Stimulated activated naive CD4-positive, alpha-beta T cell (primary cell): Measurements from ENCODE around the gene FUT7.
"Not testable (repeated sequence)": the region's sequence is repeated elsewhere in the genome, so short reads cannot be mapped to it uniquely, and the experiment has no call there.

Experiments
- DNase-seq, 6 experiments: peaks; one replicate each; lab custom pipeline; 2025; lab: John Stamatoyannopoulos, UW

Gene FUT7

DNA sequence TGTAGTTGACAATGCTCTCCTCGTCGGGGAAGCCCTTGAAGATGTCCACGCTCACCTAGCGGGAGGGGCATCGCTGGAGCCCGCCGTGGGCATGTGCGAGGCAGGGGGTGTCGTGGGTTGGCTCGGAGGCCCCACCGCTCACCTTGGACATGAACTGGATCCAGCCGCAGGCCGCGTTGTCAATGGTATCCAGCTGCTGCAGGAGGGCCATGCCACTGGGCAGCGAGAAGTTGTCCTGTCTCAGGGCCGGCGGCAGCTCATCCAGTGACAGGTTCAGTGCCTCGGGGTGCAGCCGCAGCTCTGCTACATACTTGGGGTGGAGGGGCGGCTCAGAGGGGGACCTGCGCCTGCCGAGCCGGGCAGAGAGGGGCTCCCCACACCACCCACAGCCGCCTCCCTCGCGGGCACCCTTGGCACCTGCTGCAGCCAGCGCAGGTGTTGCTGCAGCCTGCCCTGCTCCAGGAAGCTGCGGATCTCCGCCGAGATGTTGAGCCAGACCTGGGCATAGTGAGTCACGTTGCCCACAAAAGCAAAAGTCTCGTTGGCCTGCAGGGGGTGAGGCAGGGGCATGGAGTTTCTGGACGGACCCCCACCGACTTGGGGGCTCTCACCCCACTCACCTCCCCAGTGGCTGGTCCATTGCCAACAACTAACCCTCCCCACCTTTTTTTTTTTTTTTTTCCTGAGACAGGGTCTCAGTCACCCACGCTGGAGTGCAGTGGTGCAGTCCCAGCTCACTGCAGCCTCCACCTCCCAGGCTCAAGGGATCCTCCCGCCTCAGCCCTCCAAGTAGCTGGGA, 12.9 kb downstream of the FUT7 start:
- DNase-seq: no peak

DNA sequence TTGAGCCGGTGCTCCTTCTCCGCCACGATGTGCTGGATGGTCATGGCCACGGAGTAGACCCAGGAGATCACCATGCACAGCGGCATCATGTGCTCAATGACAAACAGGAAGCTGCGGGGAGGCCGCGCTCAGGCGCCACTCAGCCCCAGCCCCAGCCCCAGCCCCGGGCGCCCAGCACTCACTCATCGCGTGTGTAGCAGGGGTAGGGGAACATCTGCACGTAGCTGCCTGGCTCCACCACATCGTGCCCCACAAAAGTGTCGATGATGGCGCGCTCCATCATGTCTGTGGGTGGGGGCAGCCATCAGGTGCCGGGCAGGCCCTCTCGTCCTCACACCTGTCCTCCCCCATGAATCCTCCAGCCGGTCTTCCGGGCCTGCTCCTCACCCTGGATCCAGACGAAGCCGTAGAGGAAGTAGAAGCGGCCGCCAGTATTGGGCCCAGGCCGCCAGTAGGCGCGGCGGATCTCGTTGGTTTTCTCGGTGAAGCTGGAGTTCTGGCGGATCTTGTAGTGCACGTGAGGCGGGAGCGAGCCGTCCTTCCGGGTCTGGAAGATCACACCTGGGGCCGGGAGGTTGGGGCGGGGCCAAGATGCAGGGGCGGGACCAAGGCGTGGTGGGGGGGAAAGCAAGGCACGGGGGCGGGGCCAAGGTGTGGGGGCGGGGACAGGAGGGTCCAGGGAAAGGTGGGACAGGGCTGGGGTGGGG, 13.9 kb downstream of the FUT7 start:
- DNase-seq: no peak

DNA sequence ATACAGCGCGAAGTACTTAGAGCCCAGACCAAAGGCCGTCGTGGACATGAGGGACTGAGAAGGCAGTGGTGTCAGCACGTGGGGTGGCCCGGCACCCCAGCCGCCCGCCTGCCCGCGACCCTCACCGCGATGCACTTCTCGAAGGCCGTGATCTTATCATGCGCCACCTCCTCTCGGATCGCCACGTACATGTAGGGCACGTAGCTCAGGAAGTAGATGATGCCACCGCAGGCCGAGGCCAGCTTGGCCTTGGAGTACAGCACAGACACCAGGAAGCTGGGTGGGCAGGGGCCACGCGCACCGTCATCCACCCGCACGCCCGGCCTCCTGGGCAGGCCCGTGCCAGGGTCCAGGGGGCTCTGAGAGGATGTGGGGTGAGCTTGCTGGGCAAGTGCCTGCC, 14.8 kb downstream of the FUT7 start:
- no peak for DNase-seq

DNA sequence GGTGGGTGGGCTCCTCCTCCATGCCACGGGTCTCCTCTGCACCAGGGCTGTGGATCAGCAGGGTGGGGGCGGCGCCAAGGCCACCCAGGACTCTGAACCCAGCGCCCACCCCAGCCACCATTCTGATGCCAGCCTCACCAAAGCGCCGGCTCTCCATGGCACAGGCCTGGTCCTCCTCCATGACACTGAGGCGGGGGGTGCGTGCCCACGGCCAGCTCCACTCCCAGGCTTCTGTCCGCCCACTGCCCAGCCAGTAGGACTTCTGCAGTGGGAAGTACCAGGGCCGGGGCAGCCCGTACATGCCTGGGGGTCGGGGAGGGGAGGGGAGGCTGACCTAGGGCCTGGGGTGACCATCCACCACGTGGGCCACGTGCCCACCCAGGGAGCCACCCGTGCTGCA, 15.5 kb downstream of the FUT7 start:
- no peak for DNase-seq

DNA sequence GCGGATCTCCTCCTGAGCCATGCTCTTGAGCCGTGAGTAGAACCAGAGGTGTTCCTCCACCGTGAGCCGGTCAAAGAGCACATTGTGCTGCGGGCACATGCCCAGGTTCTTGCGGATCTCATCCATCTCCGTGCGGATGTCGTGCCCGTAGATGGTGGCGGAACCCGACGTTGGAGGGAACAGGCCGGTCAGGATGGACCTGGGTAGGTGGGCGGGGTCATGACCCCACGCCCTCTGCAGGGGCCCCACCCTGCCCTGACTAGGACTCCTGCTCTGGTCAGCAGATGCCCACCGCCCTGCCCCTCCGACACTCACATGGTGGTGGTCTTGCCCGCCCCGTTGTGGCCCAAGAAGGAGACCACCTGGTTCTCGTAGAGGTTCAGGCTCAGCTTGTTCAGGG, 15.9 kb downstream of the FUT7 start:
- no peak for DNase-seq

DNA sequence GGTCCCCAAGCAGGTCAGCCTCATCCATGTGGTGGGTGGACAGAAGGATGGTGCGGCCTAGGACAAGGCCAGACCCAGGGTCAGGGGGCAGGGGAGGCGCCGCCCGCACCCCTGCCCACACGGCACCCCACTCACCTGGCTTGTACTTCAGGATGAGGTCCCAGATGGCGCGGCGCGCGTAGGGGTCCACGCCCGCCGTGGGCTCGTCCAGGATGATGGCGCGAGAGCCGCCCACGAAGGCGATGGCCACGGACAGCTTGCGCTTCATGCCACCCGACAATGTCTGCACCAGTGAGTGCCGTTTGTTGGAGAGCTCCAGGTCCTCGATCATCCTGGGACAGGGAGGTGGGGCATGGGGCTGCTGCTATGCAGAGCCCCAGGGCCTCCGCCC, 16.4 kb downstream of the FUT7 start:
- no peak for DNase-seq

DNA sequence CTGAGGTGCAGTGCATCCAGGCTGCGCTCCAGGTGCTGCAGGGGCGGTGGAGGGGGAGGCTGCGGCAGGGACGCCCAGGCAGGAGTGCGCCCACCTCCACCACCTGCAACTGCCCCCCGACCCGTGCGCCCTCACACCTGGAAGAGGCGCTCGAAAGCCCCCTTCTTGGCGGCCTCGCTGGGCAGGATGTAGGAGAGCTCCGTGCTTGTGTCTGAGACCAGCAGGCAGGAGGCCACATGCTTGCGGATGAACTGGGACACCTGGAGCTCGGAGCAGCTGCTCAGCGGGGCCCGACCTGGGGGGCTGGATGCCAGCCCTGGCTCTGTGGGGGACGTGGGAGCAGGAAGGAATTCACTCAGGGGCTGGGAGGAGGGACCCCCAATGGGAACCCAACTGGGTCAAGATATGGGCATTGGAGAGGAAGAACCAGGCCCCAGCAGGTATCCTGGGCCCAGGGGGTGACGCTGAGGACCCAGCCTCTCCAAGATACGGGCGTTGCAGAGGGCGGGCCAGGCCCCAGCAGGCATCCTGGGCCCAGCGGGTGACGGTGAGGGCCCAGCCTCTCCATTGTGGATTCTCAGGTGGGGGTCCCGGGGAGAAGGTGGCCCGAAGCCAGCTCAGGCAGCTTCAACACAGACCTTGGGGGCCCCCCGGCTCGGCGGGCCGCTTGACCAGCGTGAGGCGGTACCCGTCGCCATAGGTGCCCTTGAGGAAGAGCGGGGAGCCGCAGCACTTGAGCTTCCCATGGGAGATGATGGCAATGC, 16.9 kb downstream of the FUT7 start:
- no peak for DNase-seq

DNA sequence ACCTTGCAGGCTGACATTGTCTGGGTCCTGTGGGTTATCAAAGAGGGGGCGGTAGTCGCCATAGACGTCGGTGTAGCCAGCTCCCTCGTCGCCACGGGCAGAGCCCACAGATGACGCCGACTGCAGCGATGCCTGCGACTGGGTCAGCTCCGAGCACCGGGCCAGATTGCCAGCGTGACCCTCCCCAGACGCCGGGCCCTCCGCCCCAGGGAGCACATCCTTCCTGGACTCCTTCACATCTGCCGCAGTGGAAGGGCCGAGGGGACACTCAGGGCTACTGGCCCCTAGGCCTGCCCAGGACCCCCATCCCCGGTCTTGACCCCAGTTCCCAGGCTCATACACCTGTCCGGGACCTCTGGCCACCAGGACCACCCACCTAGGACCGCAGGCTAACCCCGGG, 17.7 kb downstream of the FUT7 start:
- DNase-seq: no peak

DNA sequence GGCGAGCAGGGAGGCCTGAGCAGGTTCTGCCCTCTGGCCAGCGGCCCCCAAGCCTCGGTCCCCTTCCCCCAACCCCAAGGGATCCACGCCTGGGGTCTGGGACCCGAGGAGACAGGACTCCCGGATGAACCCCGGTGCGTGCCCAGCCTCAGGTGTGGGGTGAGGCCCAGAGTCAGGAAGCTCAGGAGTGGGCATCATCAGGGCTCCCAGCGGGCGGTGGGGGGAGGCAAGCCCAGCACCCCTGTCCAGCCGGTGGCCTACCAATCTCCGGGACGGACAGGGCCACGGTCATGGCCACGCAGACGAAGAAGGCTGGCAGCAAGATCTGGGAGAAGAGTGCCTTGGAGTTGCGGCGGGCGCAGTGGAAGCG, 18.3 kb downstream of the FUT7 start:
- no peak for DNase-seq

DNA sequence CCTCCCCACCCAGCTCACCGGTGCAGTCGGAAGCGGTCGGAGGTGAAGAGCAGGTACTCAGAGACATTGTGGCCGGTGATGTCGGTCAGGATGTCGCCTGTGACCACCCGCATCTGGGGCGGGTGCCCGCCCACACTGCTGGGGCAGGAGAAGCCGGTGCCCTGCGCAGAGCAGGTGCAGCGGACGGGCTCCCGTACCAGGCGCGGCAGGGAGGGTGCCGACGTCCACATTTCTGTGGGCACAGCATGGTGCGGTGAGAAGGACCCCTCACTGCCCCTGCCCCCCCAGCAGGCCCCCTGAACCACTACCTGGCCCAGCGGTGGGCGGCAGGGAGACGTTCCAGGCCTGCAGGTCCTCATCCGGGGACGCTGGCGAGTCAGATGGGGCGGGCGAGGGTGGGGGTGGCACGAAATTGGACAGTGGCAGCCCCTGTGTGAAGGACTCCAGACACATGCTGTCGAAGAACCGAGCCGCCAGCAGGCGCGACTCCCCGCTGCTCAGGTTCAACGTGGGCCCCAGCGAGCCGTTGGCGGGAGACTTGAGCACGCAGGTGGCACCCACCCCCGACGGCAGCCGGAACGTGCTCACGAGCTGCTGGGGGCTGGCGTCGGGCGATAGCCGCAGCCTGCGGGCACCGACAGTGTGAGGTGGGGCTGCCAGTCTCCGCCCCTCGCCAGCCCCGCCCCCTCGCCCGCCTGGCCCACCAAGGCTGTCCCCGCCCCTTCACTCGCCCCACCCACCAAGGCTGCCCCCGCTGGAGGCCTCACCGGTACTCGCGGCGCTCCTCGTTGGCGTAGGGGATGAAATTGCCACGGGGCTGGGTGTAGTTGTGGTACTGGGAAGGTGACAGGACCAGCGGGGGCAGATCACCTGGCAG, 19.0 kb downstream of the FUT7 start:
- no peak for DNase-seq

DNA sequence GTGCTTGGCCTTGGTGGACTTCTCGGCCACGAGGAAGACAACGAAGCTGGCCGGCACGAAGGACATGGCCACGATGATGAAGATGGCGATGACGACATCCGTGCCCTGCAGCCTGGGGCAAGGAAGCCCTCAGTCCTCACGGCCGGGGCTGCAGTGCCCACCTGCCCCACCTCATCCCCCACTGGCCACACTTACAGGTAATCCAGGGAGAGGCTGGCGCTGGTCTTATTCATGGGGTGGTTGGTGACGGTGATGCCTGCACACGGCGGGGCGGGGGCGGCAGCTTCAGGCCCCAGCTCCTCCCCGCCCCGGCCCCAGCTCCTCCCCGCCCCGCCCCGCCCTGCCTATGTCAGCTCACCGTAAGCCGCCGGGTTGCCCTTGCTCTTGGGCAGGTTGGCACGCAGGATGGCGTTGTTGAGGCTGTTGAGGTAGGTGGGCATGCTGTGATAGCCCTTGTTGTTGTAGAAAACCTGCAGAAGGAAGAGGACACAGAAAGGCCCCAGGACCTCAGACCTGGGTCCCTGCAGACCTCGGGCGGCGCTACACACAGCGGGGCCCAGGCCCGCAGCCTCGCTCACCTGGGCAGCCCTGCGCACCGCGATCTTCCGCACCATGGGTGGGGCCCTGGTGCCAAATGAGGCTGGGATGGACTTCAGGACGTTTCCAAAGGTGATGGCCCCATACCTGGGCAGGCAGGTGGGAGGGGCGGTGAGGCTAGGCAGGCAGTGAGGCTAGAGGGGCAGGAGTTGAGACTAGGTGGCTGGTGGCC, 19.8 kb downstream of the FUT7 start:
- no peak for DNase-seq

DNA sequence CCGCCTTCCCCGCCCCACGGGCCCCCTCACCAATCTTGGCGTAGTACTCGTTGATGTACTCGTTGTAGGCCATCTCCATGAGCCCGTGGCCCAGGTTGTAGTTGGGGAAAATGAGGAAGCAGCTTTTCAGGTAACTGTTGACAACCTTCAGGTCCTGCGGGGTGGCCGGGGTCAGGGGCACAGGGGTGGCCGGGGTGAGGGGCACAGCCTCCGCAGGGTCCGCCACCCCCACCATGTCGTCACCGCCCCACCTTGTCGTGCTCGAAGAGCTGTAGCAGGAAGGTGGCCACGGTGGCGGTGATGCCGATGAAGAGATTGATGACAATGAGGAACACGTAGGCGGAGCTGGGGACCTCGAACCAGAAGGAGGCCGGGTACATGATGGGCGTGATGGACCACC, 20.7 kb downstream of the FUT7 start:
- no peak for DNase-seq

DNA sequence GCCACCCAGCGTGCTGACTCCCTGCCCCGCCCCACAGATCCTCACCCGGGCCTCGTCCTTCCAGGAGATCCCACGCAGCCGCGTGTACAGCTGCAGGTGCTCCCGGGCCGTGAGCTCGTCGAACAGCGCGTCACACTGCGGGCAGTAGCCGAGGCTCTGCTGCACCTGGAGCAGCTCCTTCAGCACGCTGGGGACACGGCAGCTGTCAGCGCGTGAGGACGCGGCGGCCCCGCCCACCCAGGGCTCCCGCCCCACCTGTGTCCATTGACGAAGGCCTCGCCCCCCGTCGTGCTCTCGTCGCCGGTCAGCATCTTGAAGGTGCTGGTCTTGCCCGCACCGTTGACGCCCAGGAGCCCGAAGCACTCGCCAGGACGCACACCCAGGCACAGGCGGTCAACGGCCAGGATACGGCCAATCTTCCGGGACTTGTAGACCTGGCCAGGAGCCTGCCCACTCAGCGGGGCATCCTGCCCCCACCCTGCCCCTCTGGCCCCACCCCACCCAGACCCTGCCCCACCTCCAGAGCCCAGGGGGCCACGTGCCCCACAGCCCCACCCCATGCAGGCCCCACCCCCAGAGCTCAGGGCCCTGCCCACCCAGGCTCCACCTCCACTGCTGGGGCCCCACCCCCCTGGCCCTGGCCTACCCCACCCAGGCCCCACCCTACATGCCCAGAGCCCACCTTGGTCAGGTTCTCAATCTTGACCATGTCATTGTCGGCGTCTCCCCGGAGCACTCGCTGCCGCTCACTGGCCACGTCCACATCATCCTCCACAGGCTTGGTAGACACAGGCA, 21.8 kb downstream of the FUT7 start:
- no peak for DNase-seq

DNA sequence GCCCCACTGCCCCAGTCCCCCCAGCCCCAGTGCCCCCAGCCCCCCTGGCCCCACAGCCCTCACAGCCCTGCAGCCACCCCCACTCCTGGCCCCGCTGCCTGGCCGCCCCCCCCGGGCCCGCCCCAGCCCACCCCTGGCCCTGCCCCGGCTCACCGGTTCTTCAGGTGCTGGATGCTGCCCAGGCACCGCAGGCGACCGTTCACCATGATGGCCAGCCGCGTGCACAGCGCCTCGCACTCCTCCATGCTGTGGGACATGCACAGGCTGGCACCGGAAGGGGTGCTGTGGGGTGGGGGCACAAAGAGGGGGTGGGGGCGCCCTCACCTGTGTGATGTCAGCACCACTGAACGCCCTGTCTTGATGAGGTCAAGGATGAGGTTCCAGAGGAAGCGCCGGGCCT, 22.7 kb downstream of the FUT7 start:
- no peak for DNase-seq

DNA sequence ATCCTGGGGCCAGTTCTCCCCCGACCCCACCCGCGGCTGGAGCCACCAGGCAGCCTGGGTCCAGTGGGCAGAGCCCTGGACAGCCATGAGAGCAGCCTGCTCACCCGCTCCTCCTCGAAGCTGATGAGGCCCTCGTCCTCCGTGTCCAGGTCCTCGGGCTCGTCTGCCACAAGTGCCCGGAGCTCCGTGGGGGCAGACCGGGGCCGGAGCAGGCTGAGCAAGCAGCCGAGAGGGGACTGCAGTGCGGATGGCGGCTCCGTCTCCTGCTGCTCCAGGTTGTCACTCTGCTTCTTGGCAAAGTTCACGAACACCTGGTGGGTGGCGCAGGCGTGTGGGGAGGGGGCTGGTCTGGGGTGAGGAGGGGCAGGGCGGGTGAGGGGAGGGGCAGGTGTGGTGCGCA, 23.6 kb downstream of the FUT7 start:
- DNase-seq: no peak

DNA sequence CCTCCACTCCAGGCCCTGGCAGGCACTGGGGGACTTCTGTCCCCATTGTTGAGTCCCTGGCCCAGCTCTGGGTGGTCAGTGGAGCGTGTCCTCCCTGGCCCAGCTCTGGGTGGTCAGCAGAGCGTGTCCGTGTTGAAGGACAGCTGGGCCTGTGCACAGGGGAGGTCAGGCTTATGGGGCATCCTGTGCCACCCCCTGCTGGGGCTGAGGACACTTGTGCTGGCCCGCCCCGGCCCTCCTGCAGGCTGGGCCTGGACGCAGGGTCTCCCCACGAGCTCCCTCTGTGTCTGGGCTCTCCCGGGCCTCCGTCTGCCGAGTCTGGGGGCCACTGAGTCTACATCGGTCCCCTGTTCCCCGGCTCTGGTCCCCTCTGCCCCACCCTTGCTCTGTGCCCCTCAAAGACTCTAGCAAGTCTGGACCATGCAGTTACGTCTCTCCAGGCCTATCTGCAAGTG, 24.0 kb downstream of the FUT7 start:
- no peak for DNase-seq

DNA sequence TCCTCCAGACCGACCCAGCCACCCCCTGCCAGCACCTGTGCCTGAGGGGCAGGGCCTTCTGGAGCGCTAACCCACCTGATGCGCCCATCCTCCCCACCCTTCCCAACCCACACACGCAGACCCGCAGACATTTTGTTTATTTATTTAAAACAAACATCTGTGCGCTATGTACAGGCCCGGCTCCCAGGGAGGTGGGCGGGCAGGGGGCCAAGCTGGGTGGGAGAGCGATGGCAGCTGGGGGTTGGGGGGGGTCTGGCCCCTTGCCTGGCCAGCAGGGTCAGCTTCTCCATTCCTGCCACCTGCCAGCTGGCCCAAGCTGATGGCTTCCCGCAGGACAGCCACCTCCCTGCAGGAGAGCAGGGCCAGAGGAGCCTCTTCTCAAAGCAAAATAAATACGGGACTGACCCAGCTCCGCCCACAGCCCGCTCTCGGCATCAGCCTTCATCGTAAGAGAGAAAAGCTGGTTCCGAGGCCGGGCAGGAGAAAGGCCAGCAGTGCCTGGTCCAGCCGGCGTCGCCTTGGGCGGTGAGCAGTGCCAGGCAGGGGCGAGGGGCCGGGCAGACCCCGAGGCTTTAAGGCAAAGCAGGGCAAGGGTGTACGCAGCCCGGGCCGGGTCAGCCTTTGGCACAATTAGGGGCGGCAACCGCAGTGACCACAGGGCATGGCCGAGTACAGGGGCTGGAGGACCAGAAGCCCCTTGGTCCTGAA, 24.6 kb downstream of the FUT7 start:
- DNase-seq: no peak

DNA sequence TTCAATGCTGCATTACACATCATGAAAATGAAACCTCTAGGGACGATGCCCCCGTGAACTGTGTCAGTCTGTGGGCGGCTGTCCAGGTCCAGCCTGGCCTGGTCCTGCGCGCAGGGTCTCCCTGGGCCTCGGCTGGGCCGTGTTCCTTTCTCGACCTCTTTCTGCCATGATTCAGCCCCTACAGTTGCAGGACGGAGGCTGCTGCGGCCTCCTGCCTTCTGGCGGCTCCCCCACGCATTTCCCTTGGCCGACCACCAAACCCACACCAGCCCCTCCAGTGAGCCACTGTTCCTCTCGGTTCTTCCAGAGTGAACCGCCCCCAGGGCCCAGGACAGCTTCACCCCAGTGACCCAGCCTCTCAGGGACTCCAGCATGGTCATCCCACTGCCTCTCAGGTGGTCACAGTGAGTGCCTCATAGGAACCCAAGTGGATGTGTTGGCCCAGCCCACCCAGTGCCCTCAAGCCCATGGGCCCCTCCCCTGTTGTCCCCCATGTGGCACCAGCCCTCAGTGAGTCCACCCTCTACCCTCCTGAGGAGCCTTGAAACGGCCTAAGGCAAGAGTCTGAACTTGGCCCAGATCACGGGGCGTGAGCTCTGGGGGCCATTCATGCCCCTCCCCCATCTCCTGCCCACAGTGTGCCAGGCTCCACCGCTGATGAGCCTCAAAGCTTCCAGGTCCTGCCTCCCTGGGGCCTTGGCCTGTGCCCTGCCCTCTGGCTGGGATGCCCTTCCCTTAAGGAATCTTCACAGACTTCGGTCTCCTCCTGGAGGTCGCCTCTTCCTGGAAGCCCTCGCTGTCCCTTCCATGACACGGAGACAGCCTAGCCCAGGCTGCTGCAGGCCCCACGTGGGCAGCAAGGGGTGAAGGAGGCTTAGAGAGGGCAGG, 25.5 kb downstream of the FUT7 start:
- no peak for DNase-seq

DNA sequence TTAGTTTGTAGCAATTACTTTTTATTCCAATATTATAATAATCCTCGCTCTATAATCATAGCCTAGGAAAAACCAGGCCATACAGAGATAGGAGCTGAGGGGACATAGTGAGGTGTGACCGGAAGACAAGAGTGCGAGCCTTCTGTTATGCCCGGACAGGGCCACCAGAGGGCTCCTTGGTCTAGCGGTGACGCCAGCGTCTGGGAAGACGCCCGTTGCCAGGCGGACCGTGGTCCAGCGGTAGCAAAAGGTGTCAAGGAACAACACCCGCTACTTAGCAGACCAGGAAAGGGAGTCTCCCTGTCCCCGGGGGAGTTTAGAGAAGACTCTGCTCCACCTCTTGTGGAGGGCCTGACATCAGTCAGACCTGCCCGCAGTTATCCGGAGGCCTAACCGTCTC, 27.6 kb downstream of the FUT7 start:
- DNase-seq: not testable (repeated sequence)
